IMR-90 (cell line): ENCODE data around the gene STK33. TPM values are rescaled to one million over a fixed set of nuclear protein-coding genes. Genes with fewer than 3 reads are reported as not detected.

Source experiments
- ATAC-seq: fragments of 200-7000 bp; cut with Tn5 transposase; 2 replicates; pipeline ENCODE4 v1.9.1; 2020; ENCODE audit warnings: low read depth, mild to moderate bottlenecking, moderate library complexity
- BruUV-seq: library from RNA; stranded (reverse); fragments of 400-500 nt; replicated peaks from 2 replicates; lab custom pipeline; 2021; lab: Mats Ljungman, UMichigan
- CTCF ChIA-PET: fragments of 300-600 bp; formaldehyde crosslinking; extraction: SDS; loops from one replicate; lab custom pipeline; 2021; ENCODE audit warnings: antibody characterized with exemption; lab: Yijun Ruan, JAX
- POLR2A ChIA-PET: fragments of 300-600 bp; sonication (Branson Sonifier 250); formaldehyde crosslinking; loops from one replicate; lab custom pipeline; 2022; ENCODE audit warnings: antibody characterized with exemption; ENCODE audit not compliant: unreplicated experiment; lab: Charles Lee
- DNase-seq: peaks from one replicate; pipeline ENCODE4 v3.0.0; 2013
- H2AFZ ChIP-seq: replicated peaks from 2 replicates; pipeline ENCODE3; 2013; ENCODE audit warnings: low read length, mild to moderate bottlenecking; ENCODE audit not compliant: poor library complexity
- H2AK5ac ChIP-seq: 2 replicates; pipeline ENCODE4 v1.6.1; 2013; ENCODE audit warnings: low read depth, low read length, inconsistent platforms
- H2AK9ac ChIP-seq: replicated peaks from 2 replicates; pipeline ENCODE3; 2013; ENCODE audit warnings: mild to moderate bottlenecking, low read depth, low read length, moderate library complexity; ENCODE audit not compliant: poor library complexity
- H2BK120ac ChIP-seq: 2 replicates; pipeline ENCODE4 v1.6.1; 2013; ENCODE audit warnings: low read depth, low read length, inconsistent platforms
- H2BK15ac ChIP-seq: 3 replicates; pipeline ENCODE4 v1.6.1; 2013; ENCODE audit warnings: low read depth, low read length, inconsistent platforms
- H2BK20ac ChIP-seq: 2 replicates; pipeline ENCODE4 v1.6.1; 2013; ENCODE audit warnings: low read depth, mild to moderate bottlenecking, inconsistent platforms, low read length, moderate library complexity
- H2BK5ac ChIP-seq: 2 replicates; pipeline ENCODE4 v1.6.1; 2013; ENCODE audit warnings: mild to moderate bottlenecking, low read depth, low read length, inconsistent platforms; ENCODE audit not compliant: poor library complexity, severe bottlenecking
- H3K14ac ChIP-seq: replicated peaks from 2 replicates; pipeline ENCODE4 v1.6.1; 2013; ENCODE audit warnings: low read depth, low read length, inconsistent platforms
- H3K18ac ChIP-seq: 2 replicates; pipeline ENCODE4 v1.6.1; 2013; ENCODE audit warnings: low read depth, low read length, control low read depth
- H3K23ac ChIP-seq: 2 replicates; pipeline ENCODE4 v1.6.1; 2013; ENCODE audit warnings: low read depth, low read length, inconsistent platforms
- H3K27ac ChIP-seq: 2 replicates; pipeline ENCODE4 v1.5.1; 2013; ENCODE audit warnings: mild to moderate bottlenecking, control low read depth, low read length; ENCODE audit not compliant: insufficient read depth
- H3K27me3 ChIP-seq: 2 replicates; pipeline ENCODE4 v1.6.1; 2013; ENCODE audit warnings: low read length; ENCODE audit not compliant: control insufficient read depth, insufficient read depth
- H3K36me3 ChIP-seq: 2 replicates; pipeline ENCODE4 v1.6.1; 2013; ENCODE audit warnings: low read length, mixed read lengths; ENCODE audit not compliant: control insufficient read depth, insufficient read depth
- H3K4ac ChIP-seq: 2 replicates; pipeline ENCODE4 v1.6.1; 2013; ENCODE audit warnings: low read depth, low read length, inconsistent platforms
- H3K4me1 ChIP-seq: 2 replicates; pipeline ENCODE4 v1.6.1; 2013; ENCODE audit warnings: low read length, mixed read lengths; ENCODE audit not compliant: control insufficient read depth, insufficient read depth
- H3K4me2 ChIP-seq: 2 replicates; pipeline ENCODE4 v1.6.1; 2013; ENCODE audit warnings: low read depth, mild to moderate bottlenecking, control low read depth, low read length, moderate library complexity
- H3K4me3 ChIP-seq: 2 replicates; pipeline ENCODE4 v1.5.1; 2013; ENCODE audit warnings: low read depth, mild to moderate bottlenecking, control low read depth, low read length, moderate library complexity; ENCODE audit not compliant: insufficient read depth
- H3K56ac ChIP-seq: 2 replicates; pipeline ENCODE4 v1.6.1; 2013; ENCODE audit warnings: low read length, inconsistent platforms; ENCODE audit not compliant: insufficient read depth; ENCODE audit errors: extremely low read depth
- H3K79me1 ChIP-seq, 2 experiments: 2 replicates each; pipeline ENCODE4 v1.6.1; 2013; ENCODE audit warnings: low read length in 2 of 2, inconsistent platforms in 1 of 2, low read depth in 1 of 2
- H3K9ac ChIP-seq: 2 replicates; pipeline ENCODE4 v1.6.1; 2013; ENCODE audit warnings: low read depth, low read length, control low read depth
- H3K9me1 ChIP-seq: 2 replicates; pipeline ENCODE4 v1.6.1; 2013; ENCODE audit warnings: low read length, inconsistent platforms; ENCODE audit not compliant: insufficient read depth
- H3K9me3 ChIP-seq: 2 replicates; pipeline ENCODE4 v1.6.1; 2013; ENCODE audit warnings: low read length; ENCODE audit not compliant: control insufficient read depth, insufficient read depth
- H4K20me1 ChIP-seq: 2 replicates; pipeline ENCODE4 v1.6.1; 2013; ENCODE audit warnings: low read length, inconsistent platforms; ENCODE audit not compliant: insufficient read depth
- H4K5ac ChIP-seq: 2 replicates; pipeline ENCODE4 v1.6.1; 2013; ENCODE audit warnings: mild to moderate bottlenecking, low read depth, low read length, control low read depth
- H4K8ac ChIP-seq, 2 experiments: 2 replicates each; pipeline ENCODE4 v1.6.1; 2013; ENCODE audit warnings: low read depth in 2 of 2, low read length in 2 of 2, control low read depth in 1 of 2, inconsistent platforms in 1 of 2
- H4K91ac ChIP-seq: 2 replicates; pipeline ENCODE4 v1.6.1; 2013; ENCODE audit warnings: low read depth, low read length, inconsistent platforms; ENCODE audit not compliant: insufficient read depth
- CEBPB ChIP-seq: IDR thresholded peaks from 2 replicates; pipeline ENCODE4 v1.6.1; 2012; ENCODE audit warnings: low read depth, low read length, improper control_type of control experiment
- FOS ChIP-seq: fragments of 150-350 bp; IDR thresholded peaks from 2 replicates; pipeline ENCODE4 v1.6.1; 2016; ENCODE audit warnings: low read depth, low read length
- MAFK ChIP-seq: IDR thresholded peaks from 2 replicates; pipeline ENCODE4 v1.6.1; 2012; ENCODE audit warnings: low read depth, low read length, improper control_type of control experiment
- NFE2L2 ChIP-seq: fragments of 150-350 bp; IDR thresholded peaks from 2 replicates; pipeline ENCODE4 v1.6.1; 2016; ENCODE audit warnings: low read depth, mild to moderate bottlenecking, low read length
- POLR2A ChIP-seq: IDR thresholded peaks from 2 replicates; pipeline ENCODE4 v1.6.1; 2012; ENCODE audit warnings: mild to moderate bottlenecking, low read depth, low read length
- RAD21 ChIP-seq: IDR thresholded peaks from 2 replicates; pipeline ENCODE4 v1.6.1; 2012; ENCODE audit warnings: low read length, improper control_type of control experiment
- RCOR1 ChIP-seq: IDR thresholded peaks from 2 replicates; pipeline ENCODE4 v1.6.1; 2012; ENCODE audit warnings: mild to moderate bottlenecking, low read length, improper control_type of control experiment; ENCODE audit not compliant: insufficient replicate concordance
- RFX5 ChIP-seq: IDR thresholded peaks from 2 replicates; pipeline ENCODE4 v1.8.0; 2012; ENCODE audit warnings: low read depth, mild to moderate bottlenecking, low read length, moderate library complexity
- SMC3 ChIP-seq: fragments of 150-350 bp; IDR thresholded peaks from 2 replicates; pipeline ENCODE4 v1.6.1; 2016; ENCODE audit warnings: low read depth, mild to moderate bottlenecking, antibody characterized with exemption, low read length, moderate library complexity
- WGBS, 2 experiments: methylation state at CpG; one replicate each; pipeline versions ENCODE4 v1.1.5 to v1.1.7; 2013; ENCODE audit warnings: missing lambda C conversion rate in 2 of 2; ENCODE audit not compliant: insufficient read length in 1 of 2; ENCODE audit errors: extremely low coverage in 2 of 2; 5-methylcytosine and 5-hydroxymethylcytosine counted together
- dilution Hi-C: fragments of 300-500 bp; cut with HindIII; formaldehyde crosslinking; loops from one replicate; pipeline ENCODE4 v1.14.3; 2018; ENCODE audit warnings: low sequenced_read_pairs; ENCODE audit not compliant: unreplicated experiment
- in situ Hi-C: fragments of 300-500 bp; cut with MboI; formaldehyde crosslinking; loops from 3 replicates; pipeline ENCODE4 v1.14.3; 2019; ENCODE audit warnings: low sequenced_read_pairs, inconsistent platforms, mixed read lengths
- intact Hi-C: fragments of 100-400 bp; cut with micrococcal nuclease; formaldehyde crosslinking; loops from 2 replicates; pipeline ENCODE4 v1.10.0; 2022
- polyA plus RNA-seq, 3 experiments: library from polyadenylated mRNA; depleted of rRNA; stranded (reverse); fragments of >200 nt; gene quantifications; 2 replicates each; pipeline ENCODE4 v1.2.3, GENCODE V29; 2012; ENCODE audit warnings: low replicate concordance in 1 of 3
- total RNA-seq: library from RNA; depleted of rRNA; stranded (reverse); fragments of >200 nt; gene quantifications from 2 replicates; pipeline ENCODE4 v1.2.3, GENCODE V29; 2012
- TF ChIP-seq, protein P1 (sequence below): conservative IDR thresholded peaks from 2 replicates; pipeline ENCODE4 v1.5.1; 2012; ENCODE audit warnings: mild to moderate bottlenecking, low read depth, low read length, improper control_type of control experiment
- TF ChIP-seq, protein P2 (sequence below): fragments of 150-350 bp; IDR thresholded peaks from 2 replicates; pipeline ENCODE4 v1.6.1; 2016; ENCODE audit warnings: low read depth, mild to moderate bottlenecking, low read length, moderate library complexity, borderline replicate concordance
- TF ChIP-seq, protein P3 (sequence below): fragments of 150-350 bp; IDR thresholded peaks from 2 replicates; pipeline ENCODE4 v1.6.1; 2017; ENCODE audit warnings: mild to moderate bottlenecking, antibody characterized with exemption, low read length, low read depth

Gene STK33
- total and polyA plus RNA-seq, 2 of the 4 experiments (the other 2 are of a cell fraction) = 2.3 to 2.6 TPM

DNA sequence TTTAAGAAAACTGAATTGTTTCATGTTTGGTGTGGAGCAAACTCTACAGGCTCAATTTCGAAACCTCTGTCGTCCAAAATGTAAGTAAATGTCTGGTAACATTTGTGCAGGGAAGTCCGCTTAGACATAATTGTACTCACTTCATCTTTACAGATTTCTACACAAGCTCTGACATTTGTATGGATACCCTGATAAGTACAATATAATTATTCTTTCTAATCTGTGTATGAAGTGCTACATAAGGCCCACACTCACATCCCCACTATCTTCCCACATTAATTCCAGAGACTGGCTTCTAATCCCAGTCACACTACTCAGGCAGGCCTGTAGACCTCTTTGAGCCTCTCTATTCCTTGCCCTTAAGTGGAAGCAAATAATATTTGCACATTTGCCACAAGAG lies 201.1 kb downstream of the STK33 start:
- H3K4me3 ChIP-seq = no peak overlapping the region
- no peak overlapping the region for H2BK20ac ChIP-seq
- intact Hi-C loops (no loop called here), in situ Hi-C loops (no loop called here), dilution Hi-C loops (no loop called here)
- H3K18ac ChIP-seq = no peak overlapping the region
- no peak overlapping the region for H3K23ac ChIP-seq
- H2BK120ac ChIP-seq = no peak overlapping the region
- H3K9me3 ChIP-seq = no peaks in the 10 kb centered on the region
- H2AK5ac ChIP-seq = no peak overlapping the region
- H4K91ac ChIP-seq = no peak overlapping the region
- H2AK9ac ChIP-seq = no peak overlapping the region
- no peak overlapping the region for H3K4ac ChIP-seq
- H3K79me1 ChIP-seq = no peaks in the 10 kb centered on the region
- no CpG with 5 or more reads among the region's 3 CpGs for WGBS, 2 experiments
- H4K20me1 ChIP-seq = no peaks in the 10 kb centered on the region
- H4K5ac ChIP-seq = no peak overlapping the region
- no peaks in the 10 kb centered on the region for H3K36me3 ChIP-seq
- ATAC-seq (no peak), DNase-seq (no peak)
- peaks cover 2% of the 10 kb centered on the region; the same call in 1 of the 2 replicates for H3K4me1 ChIP-seq
- no peak overlapping the region for H3K4me2 ChIP-seq
- no peak overlapping the region for H2AFZ ChIP-seq
- H3K27me3 ChIP-seq = no peaks in the 10 kb centered on the region; the same call in 1 of the 2 replicates
- no peak overlapping the region for H4K8ac ChIP-seq
- CTCF ChIA-PET = no interaction called here
- H3K9ac ChIP-seq = no peak overlapping the region
- no peak overlapping the region for H3K56ac ChIP-seq
- no peak overlapping the region for H2BK5ac ChIP-seq
- H3K27ac ChIP-seq = no peak overlapping the region
- no TSS peak for BruUV-seq
- no peak overlapping the region for H3K14ac ChIP-seq
- TF ChIP-seq, protein P1, sequence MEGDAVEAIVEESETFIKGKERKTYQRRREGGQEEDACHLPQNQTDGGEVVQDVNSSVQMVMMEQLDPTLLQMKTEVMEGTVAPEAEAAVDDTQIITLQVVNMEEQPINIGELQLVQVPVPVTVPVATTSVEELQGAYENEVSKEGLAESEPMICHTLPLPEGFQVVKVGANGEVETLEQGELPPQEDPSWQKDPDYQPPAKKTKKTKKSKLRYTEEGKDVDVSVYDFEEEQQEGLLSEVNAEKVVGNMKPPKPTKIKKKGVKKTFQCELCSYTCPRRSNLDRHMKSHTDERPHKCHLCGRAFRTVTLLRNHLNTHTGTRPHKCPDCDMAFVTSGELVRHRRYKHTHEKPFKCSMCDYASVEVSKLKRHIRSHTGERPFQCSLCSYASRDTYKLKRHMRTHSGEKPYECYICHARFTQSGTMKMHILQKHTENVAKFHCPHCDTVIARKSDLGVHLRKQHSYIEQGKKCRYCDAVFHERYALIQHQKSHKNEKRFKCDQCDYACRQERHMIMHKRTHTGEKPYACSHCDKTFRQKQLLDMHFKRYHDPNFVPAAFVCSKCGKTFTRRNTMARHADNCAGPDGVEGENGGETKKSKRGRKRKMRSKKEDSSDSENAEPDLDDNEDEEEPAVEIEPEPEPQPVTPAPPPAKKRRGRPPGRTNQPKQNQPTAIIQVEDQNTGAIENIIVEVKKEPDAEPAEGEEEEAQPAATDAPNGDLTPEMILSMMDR = no peak
- TF ChIP-seq NFE2L2 (no peak), POLR2A (no peak), RAD21 (no peak), FOS (no peak), SMC3 (no peak), RCOR1 (no peak), RFX5 (no peak), MAFK (no peak), CEBPB (no peak)
- TF ChIP-seq, protein P2, sequence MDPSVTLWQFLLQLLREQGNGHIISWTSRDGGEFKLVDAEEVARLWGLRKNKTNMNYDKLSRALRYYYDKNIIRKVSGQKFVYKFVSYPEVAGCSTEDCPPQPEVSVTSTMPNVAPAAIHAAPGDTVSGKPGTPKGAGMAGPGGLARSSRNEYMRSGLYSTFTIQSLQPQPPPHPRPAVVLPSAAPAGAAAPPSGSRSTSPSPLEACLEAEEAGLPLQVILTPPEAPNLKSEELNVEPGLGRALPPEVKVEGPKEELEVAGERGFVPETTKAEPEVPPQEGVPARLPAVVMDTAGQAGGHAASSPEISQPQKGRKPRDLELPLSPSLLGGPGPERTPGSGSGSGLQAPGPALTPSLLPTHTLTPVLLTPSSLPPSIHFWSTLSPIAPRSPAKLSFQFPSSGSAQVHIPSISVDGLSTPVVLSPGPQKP = no peak
- TF ChIP-seq, protein P3, sequence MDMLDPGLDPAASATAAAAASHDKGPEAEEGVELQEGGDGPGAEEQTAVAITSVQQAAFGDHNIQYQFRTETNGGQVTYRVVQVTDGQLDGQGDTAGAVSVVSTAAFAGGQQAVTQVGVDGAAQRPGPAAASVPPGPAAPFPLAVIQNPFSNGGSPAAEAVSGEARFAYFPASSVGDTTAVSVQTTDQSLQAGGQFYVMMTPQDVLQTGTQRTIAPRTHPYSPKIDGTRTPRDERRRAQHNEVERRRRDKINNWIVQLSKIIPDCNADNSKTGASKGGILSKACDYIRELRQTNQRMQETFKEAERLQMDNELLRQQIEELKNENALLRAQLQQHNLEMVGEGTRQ = no peak
- H2BK15ac ChIP-seq = no peak overlapping the region
- no peaks in the 10 kb centered on the region for H3K9me1 ChIP-seq
- POLR2A ChIA-PET = no interaction called here
